Heart right ventricle (tissue), 16 donors: Measurements from ENCODE around the gene TANGO2. TPM values are rescaled to one million over a fixed set of nuclear protein-coding genes. Genes with fewer than 3 reads are reported as not detected.
A peak's percentile ranks its signal among the peaks of the same experiment; 100 is the strongest.

ENCODE experiments used
- ATAC-seq, 8 donors: fragments of 200-7000 bp; cut with Tn5 transposase; one replicate each; pipeline ENCODE4 v1.9.1; 2020; ENCODE audit warnings: mild to moderate bottlenecking in 8 of 8, moderate library complexity in 8 of 8, moderate number of reproducible peaks in 1 of 8
- DNase-seq, 2 donors: peaks; one replicate each; pipeline ENCODE4 v3.0.0-alpha.2; 2020
- H3K27ac ChIP-seq, 10 donors: fragments of 200-600 bp; sonication (generic) in 2 of 10; one replicate each; pipeline versions ENCODE4 v1.5.0 to v1.8.0; 2020 to 2022; ENCODE audit warnings: mild to moderate bottlenecking in 3 of 10
- H3K27me3 ChIP-seq, 7 donors: fragments of 200-600 bp; one replicate each; pipeline ENCODE4 v1.8.0; 2021 to 2022; ENCODE audit warnings: mild to moderate bottlenecking in 2 of 7
- H3K36me3 ChIP-seq, 9 donors: fragments of 200-600 bp; sonication (generic) in 1 of 9; one replicate each; pipeline versions ENCODE4 v1.5.0 to v1.8.0; 2020 to 2022; ENCODE audit warnings: mild to moderate bottlenecking in 2 of 9
- H3K4me1 ChIP-seq, 9 donors: fragments of 200-600 bp; sonication (generic) in 1 of 9; one replicate each; pipeline versions ENCODE4 v1.5.0 to v1.8.0; 2020 to 2022; ENCODE audit warnings: mild to moderate bottlenecking in 4 of 9
- H3K4me3 ChIP-seq, 10 donors: fragments of 200-600 bp; sonication (generic) in 2 of 10; one replicate each; pipeline versions ENCODE4 v1.5.0 to v1.8.0; 2020 to 2022; ENCODE audit warnings: mild to moderate bottlenecking in 7 of 10, moderate library complexity in 2 of 10
- H3K9me3 ChIP-seq, 11 donors: fragments of 200-600 bp in 10 of 11; sonication (generic) in 2 of 11; one replicate each; pipeline versions ENCODE4 v1.5.0 to v1.8.0; 2013 to 2022; ENCODE audit warnings: mild to moderate bottlenecking in 2 of 11, control low read depth in 1 of 11, moderate library complexity in 1 of 11
- WGBS, 2 donors: extraction: QIAGEN DNeasy Blood & Tissue Kit; methylation state at CpG; one replicate each; pipeline ENCODE4 v1.1.7; 2013; ENCODE audit warnings: inconsistent platforms in 1 of 2; 5-methylcytosine and 5-hydroxymethylcytosine counted together
- intact Hi-C, 10 donors: fragments of 100-400 bp; cut with DNase I; formaldehyde crosslinking; loops; one replicate each; pipeline versions ENCODE4 v1.11.1 to v1.14.2; 2022
- polyA plus RNA-seq, 2 donors: library from polyadenylated mRNA; stranded (reverse); fragments of 200-250 nt; gene quantifications; one replicate each; pipeline ENCODE4 v1.2.3, GENCODE V29; 2013
- total RNA-seq, 10 donors: library from RNA; stranded (reverse); fragmentation: NEBNext Ultra II Directional in 3 of 10; extraction: Animal tissue kit (Norgen Biotek cat#: 25700) in 3 of 10; gene quantifications; one replicate each; pipeline versions ENCODE4 v1.2.1 to v1.2.4, GENCODE V29; 2021 to 2023
- TF ChIP-seq, protein P1 (sequence below), 9 donors: fragments of 200-600 bp; sonication (generic) in 2 of 9; IDR thresholded peaks; one replicate each; pipeline versions ENCODE4 v1.5.0 to v1.8.0; 2021 to 2022; ENCODE audit warnings: antibody characterized with exemption in 9 of 9, mild to moderate bottlenecking in 5 of 9, moderate library complexity in 1 of 9
- donor health status: Arrhythmogenic right ventricular cardiomyopathy.
- donor health status: ischemic (EF 13 %, LVEDD 7.1; RV severe dilation, severe dysfunction).
- donor health status: healthy with polysubstance abuse.
- donor health status: DM: no; HTN: yes; CAD: no.
- donor health status: DM: no; HTN: no; CAD: no.
- donor health status: ischemic (EF 25% LVEDD 6.9; RV normal size, moderate dysfunction).
- donor health status: ischemic (EF 25% LVEDD 5.7; RV mildly dilated, moderate dysfunction).
- donor health status: healthy.
- donor health status: DM: yes; HTN: yes; CAD: no.
- donor health status: Ischemic cardiomyopathy.
- donor health status: ischemic (EF 35%, LVEDD 5.7; RV mildly dilated, moderate dysfunction).
- donor health status: nonischemic (EF 11% LVEDD 7.7; RV severe dilation, severe dysfunction).
- donor health status: DM: yes; HTN: yes; CAD: no.
- donor health status: PGD.
- donor health status: ischemic (EF 29% LVEDD 5.4; RV normal size, mild dysfunction).
- donor health status: nonischemic (EF 23%, LVEDD 6.1; RV moderate dilation, normal function).

Gene TANGO2
- total and polyA plus RNA-seq, 12 donors: 34.1 to 139 (median 81.0) TPM

DNA sequence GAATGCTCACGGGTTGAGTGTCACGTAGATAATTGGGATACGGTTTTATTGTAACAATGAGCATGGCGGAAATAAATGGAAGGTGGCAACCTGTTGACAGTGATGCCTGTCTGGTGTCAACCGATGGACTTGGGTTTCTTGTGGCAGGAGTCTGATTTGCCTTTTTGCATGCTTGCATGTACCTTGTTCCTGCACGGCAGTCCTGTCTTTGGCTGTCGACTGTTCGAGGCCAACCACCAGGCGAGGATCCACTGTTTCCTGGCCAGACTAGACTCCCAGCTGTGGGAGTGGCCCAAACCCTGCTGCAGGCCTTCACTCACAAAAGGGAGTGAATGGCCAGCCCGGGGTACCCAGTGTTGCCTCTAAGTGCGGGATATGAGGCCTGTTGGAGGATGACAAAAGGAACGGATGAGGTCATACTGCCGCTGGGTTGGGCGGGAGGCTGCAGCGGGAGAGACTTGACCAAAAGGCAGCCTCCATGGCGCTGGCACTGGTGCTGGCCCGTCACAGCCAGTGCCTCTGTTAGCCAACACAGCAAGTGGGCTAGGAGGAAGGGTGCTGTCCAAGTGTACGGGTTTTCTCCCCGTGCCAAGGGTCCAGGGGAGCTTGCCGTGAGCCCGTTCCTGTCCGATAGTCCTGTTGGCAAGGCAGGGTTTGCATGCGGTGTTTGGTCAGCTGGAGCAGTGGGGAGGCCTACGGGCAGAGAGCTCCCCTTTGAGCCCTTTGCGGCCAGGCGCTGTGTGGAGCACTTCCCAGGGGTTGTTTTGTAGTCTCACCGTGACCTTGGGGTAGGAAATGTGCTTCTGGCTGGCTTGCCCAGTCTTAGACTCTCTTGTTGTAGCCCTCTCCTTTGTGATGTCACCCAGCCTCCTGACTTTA is 60.1 kb downstream of the TANGO2 start:
- WGBS, 2 donors: 8 to 11% methylated on average over 27 of the region's 27 CpGs
- H3K27me3 ChIP-seq: no peaks in the 10 kb centered on the region
- peak in 4 of 8 donors; percentile 1 to 21 (median 8) for ATAC-seq
- H3K36me3 ChIP-seq: peaks cover 0 to 10% (median 4%) of the 10 kb centered on the region in 9 donors
- peak overlapping the region; percentile 88 to 97 (median 94) for H3K27ac ChIP-seq
- H3K9me3 ChIP-seq: no peaks in the 10 kb centered on the region
- TF ChIP-seq, protein P1, sequence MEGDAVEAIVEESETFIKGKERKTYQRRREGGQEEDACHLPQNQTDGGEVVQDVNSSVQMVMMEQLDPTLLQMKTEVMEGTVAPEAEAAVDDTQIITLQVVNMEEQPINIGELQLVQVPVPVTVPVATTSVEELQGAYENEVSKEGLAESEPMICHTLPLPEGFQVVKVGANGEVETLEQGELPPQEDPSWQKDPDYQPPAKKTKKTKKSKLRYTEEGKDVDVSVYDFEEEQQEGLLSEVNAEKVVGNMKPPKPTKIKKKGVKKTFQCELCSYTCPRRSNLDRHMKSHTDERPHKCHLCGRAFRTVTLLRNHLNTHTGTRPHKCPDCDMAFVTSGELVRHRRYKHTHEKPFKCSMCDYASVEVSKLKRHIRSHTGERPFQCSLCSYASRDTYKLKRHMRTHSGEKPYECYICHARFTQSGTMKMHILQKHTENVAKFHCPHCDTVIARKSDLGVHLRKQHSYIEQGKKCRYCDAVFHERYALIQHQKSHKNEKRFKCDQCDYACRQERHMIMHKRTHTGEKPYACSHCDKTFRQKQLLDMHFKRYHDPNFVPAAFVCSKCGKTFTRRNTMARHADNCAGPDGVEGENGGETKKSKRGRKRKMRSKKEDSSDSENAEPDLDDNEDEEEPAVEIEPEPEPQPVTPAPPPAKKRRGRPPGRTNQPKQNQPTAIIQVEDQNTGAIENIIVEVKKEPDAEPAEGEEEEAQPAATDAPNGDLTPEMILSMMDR (IDR thresholded peaks at IDR 0.05): no peak
- DNase-seq: no peak
- peaks cover 32 to 57% (median 52%) of the 10 kb centered on the region in 9 donors for H3K4me1 ChIP-seq
- peak overlapping the region; percentile 68 to 99 (median 88) for H3K4me3 ChIP-seq
- intact Hi-C loops: loop anchor here in 4 of 10 donors (2.0 to 5.0 kb wide), 3 partner anchors 59 to 64 kb away; partner anchors contain the start of genes TANGO2 (in 3 of the 4) and ARVCF (in 1 of the 4)

GRCh38 chr22:20083157-20083890 is 62.4 kb downstream of the TANGO2 start:
- TF ChIP-seq, protein P1 (IDR thresholded peaks at IDR 0.05): no peak
- Histone ChIP-seq H3K27me3 (no peaks in the 10 kb centered on the region), H3K27ac (peak overlapping the region in 1 of 10 donors; percentile 35), H3K9me3 (no peaks in the 10 kb centered on the region), H3K36me3 (peaks cover 0 to 33% (median 26%) of the 10 kb centered on the region in 9 donors), H3K4me1 (peaks cover 32 to 57% (median 52%) of the 10 kb centered on the region in 9 donors), H3K4me3 (no peak overlapping the region)
- 83 to 84% methylated on average over 10 of the region's 10 CpGs for WGBS, 2 donors
- no peak for ATAC-seq
- intact Hi-C loops: loop anchor here in 3 of 10 donors (5.0 kb wide), 2 partner anchors 61 to 66 kb away; partner anchors contain the start of genes TANGO2 (in 2 of the 3) and ARVCF (in 1 of the 3)
- DNase-seq: no peak

DNA sequence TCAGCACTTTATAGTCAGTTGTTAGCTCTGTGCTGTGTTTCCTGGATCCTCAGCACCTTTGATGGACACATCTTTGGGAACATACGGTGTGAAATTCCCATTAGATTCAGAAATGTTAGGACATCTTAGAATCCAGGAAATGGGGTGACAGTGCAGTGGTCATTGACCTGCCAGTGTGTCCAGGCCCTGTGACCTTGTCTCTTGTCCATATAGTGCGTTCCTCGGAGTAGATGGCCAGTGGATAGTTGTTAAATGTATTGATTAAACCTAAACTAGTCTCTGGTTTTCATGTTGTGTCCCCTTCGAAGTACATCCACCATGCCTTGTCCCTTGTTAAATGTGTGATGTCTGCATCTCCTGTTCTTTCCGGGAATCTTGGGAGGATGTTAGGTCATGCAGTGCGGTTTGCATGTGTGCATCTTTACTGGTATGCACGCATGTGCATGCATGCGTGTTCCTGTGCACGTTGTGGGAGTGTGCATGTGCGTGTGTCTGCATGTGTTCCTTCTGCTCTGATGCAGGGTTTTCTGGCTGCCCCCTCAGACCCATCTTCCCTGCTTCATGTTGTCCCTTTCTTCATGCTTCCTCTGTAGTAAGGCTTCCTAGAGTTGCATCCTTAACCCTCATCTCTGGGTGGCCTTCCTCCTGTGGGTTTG is 63.1 kb downstream of the TANGO2 start:
- H3K4me1 ChIP-seq: peaks cover 32 to 55% (median 51%) of the 10 kb centered on the region in 9 donors
- TF ChIP-seq, protein P1 (IDR thresholded peaks at IDR 0.05): no peak
- H3K9me3 ChIP-seq: no peaks in the 10 kb centered on the region
- H3K27ac ChIP-seq: peak overlapping the region in 1 of 10 donors; percentile 36
- H3K4me3 ChIP-seq: no peak overlapping the region
- no peaks in the 10 kb centered on the region for H3K27me3 ChIP-seq
- intact Hi-C loops: loop anchor here in 3 of 10 donors (5.0 kb wide), 2 partner anchors 62 to 67 kb away; partner anchors contain the start of genes TANGO2 (in 2 of the 3) and ARVCF (in 1 of the 3)
- 71 to 80% methylated on average over 10 of the region's 10 CpGs for WGBS, 2 donors
- DNase-seq (no peak), ATAC-seq (no peak)
- H3K36me3 ChIP-seq: peaks cover 0 to 40% (median 31%) of the 10 kb centered on the region in 9 donors
